ENCODE data around the gene SMNDC1.

GRCh38 chr10:110340122-110340521 lies 35.4 kb upstream of the SMNDC1 start:
- TF ChIP-seq POLR2AphosphoS5 (IDR thresholded peaks at IDR 0.05) (no peak), CTCF (IDR thresholded peaks at IDR 0.05) (no peak)
